OCI-LY3 (cell line): ENCODE results near the gene KCNE1.
A peak's percentile ranks its signal among the peaks of the same experiment; 100 is the strongest.

ENCODE experiments used
- H2AFZ ChIP-seq: fragments of 200-600, 300-600 bp; shearing (Covaris generic); 2 replicates; pipeline ENCODE4 v1.6.0; 2014; ENCODE audit warnings: antibody characterized with exemption, low read depth, low read length
- H3K27ac ChIP-seq: fragments of 200-600, 300-600 bp; sonication (generic); 2 replicates; pipeline ENCODE4 v1.5.1; 2014; ENCODE audit warnings: mild to moderate bottlenecking, low read length, moderate library complexity, mixed read lengths
- H3K27me3 ChIP-seq: fragments of 200-600, 300-600 bp; sonication (generic); 2 replicates; pipeline ENCODE4 v1.6.1; 2014; ENCODE audit warnings: low read depth, low read length, mixed read lengths
- H3K36me3 ChIP-seq: fragments of 200-600, 300-600 bp; sonication (generic); replicated peaks from 2 replicates; pipeline ENCODE3; 2014; ENCODE audit warnings: low read depth, low read length, mixed read lengths
- H3K4me1 ChIP-seq: fragments of 300-600, 200-600 bp; sonication (generic); 2 replicates; pipeline ENCODE4 v1.6.1; 2014; ENCODE audit warnings: low read length, mixed read lengths
- H3K4me2 ChIP-seq: fragments of 200-600, 300-600 bp; sonication (generic); 2 replicates; pipeline ENCODE4 v1.6.1; 2014; ENCODE audit warnings: low read length, mixed read lengths
- H3K4me3 ChIP-seq: fragments of 300-600, 200-600 bp; sonication (generic); 2 replicates; pipeline ENCODE4 v1.5.1; 2014; ENCODE audit warnings: antibody characterized with exemption, mild to moderate bottlenecking, low read length, moderate library complexity
- H3K79me2 ChIP-seq: fragments of 300-600, 200-600 bp; shearing (Covaris generic); 2 replicates; pipeline ENCODE4 v1.6.1; 2014; ENCODE audit warnings: mild to moderate bottlenecking, low read length, mixed read lengths
- H3K9ac ChIP-seq: fragments of 300-600, 200-600 bp; shearing (Covaris generic); 2 replicates; pipeline ENCODE4 v1.6.0; 2014; ENCODE audit warnings: mild to moderate bottlenecking, low read length, moderate library complexity
- H3K9me3 ChIP-seq: fragments of 200-600, 300-600 bp; shearing (Covaris generic); 2 replicates; pipeline ENCODE4 v1.6.1; 2014; ENCODE audit warnings: low read length, mixed read lengths; ENCODE audit not compliant: insufficient read depth
- H4K20me1 ChIP-seq: fragments of 200-600, 300-600 bp; sonication (generic); 2 replicates; pipeline ENCODE4 v1.6.1; 2016; ENCODE audit warnings: low read length, mixed read lengths; ENCODE audit not compliant: insufficient read depth
- CTCF ChIP-seq: fragments of 200-600, 300-600 bp; sonication (generic); IDR thresholded peaks from 2 replicates; pipeline ENCODE4 v1.5.1; 2014; ENCODE audit warnings: antibody characterized with exemption, low read length, low read depth
- EZH2phosphoT487 ChIP-seq: fragments of 200-600 bp; shearing (Covaris generic); IDR thresholded peaks from 2 replicates; pipeline ENCODE4 v1.6.1; 2018; ENCODE audit warnings: antibody characterized with exemption, mixed run types, low read depth

The KCNE1 gene

GRCh38 chr21:34518301-34518700 is 6.3 kb upstream of the KCNE1 start:
- Histone ChIP-seq H4K20me1 (no peaks in the 10 kb centered on the region), H3K27me3 (no peaks in the 10 kb centered on the region), H3K4me1 (no peaks in the 10 kb centered on the region), H3K9me3 (no peaks in the 10 kb centered on the region), H2AFZ (no peak overlapping the region), H3K79me2 (no peaks in the 10 kb centered on the region), H3K4me3 (no peak overlapping the region), H3K36me3 (no peaks in the 10 kb centered on the region), H3K27ac (no peak overlapping the region), H3K4me2 (no peak overlapping the region), H3K9ac (no peak overlapping the region)
- TF ChIP-seq EZH2phosphoT487 (no peak), CTCF (no peak)

GRCh38 chr21:34517491-34518245 is 5.7 kb upstream of the KCNE1 start:
- no peak for TF ChIP-seq EZH2phosphoT487
- 0 out of 2 replicates have a peak, but pooled peaks have one; percentile 18 for TF ChIP-seq CTCF
- H3K27ac ChIP-seq, result no peak overlapping the region
- H3K36me3 ChIP-seq, result no peaks in the 10 kb centered on the region
- H3K4me2 ChIP-seq, result no peak overlapping the region
- H3K4me3 ChIP-seq, result no peak overlapping the region
- no peaks in the 10 kb centered on the region for H4K20me1 ChIP-seq
- H3K27me3 ChIP-seq, result no peaks in the 10 kb centered on the region
- H3K4me1 ChIP-seq, result no peaks in the 10 kb centered on the region
- H3K9ac ChIP-seq, result no peak overlapping the region
- no peaks in the 10 kb centered on the region for H3K9me3 ChIP-seq
- H2AFZ ChIP-seq, result no peak overlapping the region
- no peaks in the 10 kb centered on the region for H3K79me2 ChIP-seq

- Histone ChIP-seq H4K20me1 (no peaks in the 10 kb centered on the region), H3K27me3 (no peaks in the 10 kb centered on the region), H3K4me3 (no peak overlapping the region), H3K4me1 (no peaks in the 10 kb centered on the region), H3K9ac (no peak overlapping the region), H3K27ac (no peak overlapping the region), H3K79me2 (no peaks in the 10 kb centered on the region), H3K4me2 (no peak overlapping the region), H2AFZ (no peak overlapping the region), H3K36me3 (no peaks in the 10 kb centered on the region), H3K9me3 (no peaks in the 10 kb centered on the region)
- no peak for TF ChIP-seq CTCF
- no peak for TF ChIP-seq EZH2phosphoT487
These were observed 5.0 kb upstream of the KCNE1 start for GRCh38 chr21:34517039-34517438.

GRCh38 chr21:34514576-34515115 is 2.6 kb upstream of the KCNE1 start:
- Histone ChIP-seq H3K4me1 (no peaks in the 10 kb centered on the region), H3K9me3 (no peaks in the 10 kb centered on the region), H3K27me3 (no peaks in the 10 kb centered on the region), H3K4me2 (no peak overlapping the region), H4K20me1 (no peaks in the 10 kb centered on the region), H3K36me3 (no peaks in the 10 kb centered on the region), H3K4me3 (no peak overlapping the region), H3K27ac (no peak overlapping the region), H3K9ac (no peak overlapping the region), H3K79me2 (no peaks in the 10 kb centered on the region), H2AFZ (no peak overlapping the region)
- TF ChIP-seq CTCF (no peak), EZH2phosphoT487 (no peak)
